GM12872 (cell line): ENCODE results near the gene ATXN1L.

Experiments
- CTCF ChIP-seq: IDR thresholded peaks from 3 replicates; pipeline ENCODE4 v1.5.1; 2011; ENCODE audit warnings: low read depth, mild to moderate bottlenecking, low read length, moderate library complexity; ENCODE audit not compliant: insufficient read depth

Gene ATXN1L

GRCh38 chr16:71859762-71860521 lies 14.2 kb downstream of the ATXN1L start:
- no peak for TF ChIP-seq CTCF

- TF ChIP-seq CTCF: no peak
Observed at GRCh38 chr16:71863995-71864394, 18.2 kb downstream of the ATXN1L start.

- TF ChIP-seq CTCF: no peak
Observed at GRCh38 chr16:71865173-71865863, 19.5 kb downstream of the ATXN1L start.

- no peak for TF ChIP-seq CTCF
Observed at GRCh38 chr16:71867939-71868338, 22.2 kb downstream of the ATXN1L start.

GRCh38 chr16:71869089-71869488 lies 23.3 kb downstream of the ATXN1L start:
- TF ChIP-seq CTCF: no peak

- TF ChIP-seq CTCF: no peak
Observed at GRCh38 chr16:71870818-71871217, 25.0 kb downstream of the ATXN1L start.

- TF ChIP-seq CTCF: no peak
Observed at GRCh38 chr16:71873199-71873598, 27.4 kb downstream of the ATXN1L start.
